8988T (cell line): ENCODE results near the gene DCP2.
"Not testable (repeated sequence)": the region's sequence is repeated elsewhere in the genome, so short reads cannot be mapped to it uniquely, and the experiment has no call there.

Source experiments
- DNase-seq: peaks from one replicate; pipeline ENCODE4 v3.0.0; 2011

DCP2 gene

GRCh38 chr5:112976432-112977309 lies at the start of gene DCP2:
TSS of gene DCP2 (plus strand) at chr5:112976798. CDS start at chr5:112976934, 136 bp downstream.
- DNase-seq = peak; percentile 70

DNA sequence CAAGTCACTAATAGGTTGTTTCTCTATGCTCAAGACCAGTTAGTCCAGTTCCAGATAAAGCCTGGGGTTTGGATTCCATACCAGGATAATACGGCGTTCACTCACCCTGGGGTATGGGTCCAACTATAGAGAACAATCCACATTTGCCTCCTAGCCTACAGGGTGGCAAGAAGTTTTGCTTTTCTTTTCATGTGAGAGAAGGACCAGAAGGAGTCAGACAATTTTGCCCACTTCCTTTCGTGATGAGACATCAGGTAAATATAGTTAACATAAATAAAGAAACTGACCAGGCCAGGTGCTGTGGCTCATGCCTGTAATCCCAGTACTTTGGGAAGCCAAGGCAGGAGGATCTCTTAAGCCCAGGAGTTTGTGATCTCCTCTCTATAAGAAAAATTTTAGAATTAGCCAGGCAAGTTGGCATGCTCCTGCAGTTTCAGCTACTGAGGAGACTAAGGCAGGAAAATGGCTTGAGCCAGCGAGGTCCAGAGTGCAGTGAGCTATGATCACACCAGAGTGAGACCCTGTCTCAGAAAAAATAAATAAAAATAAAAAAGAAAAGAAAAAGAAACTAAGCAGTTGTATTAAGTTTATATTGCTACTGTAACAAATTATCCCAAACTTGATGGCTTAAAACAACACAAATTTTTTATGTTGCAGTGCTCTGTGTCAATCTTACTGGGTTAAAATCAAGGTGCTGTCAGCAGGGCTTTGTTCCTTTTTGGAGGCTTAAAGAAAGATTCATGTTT lies 47.1 kb upstream of the DCP2 start:
- DNase-seq = no peak

DNA sequence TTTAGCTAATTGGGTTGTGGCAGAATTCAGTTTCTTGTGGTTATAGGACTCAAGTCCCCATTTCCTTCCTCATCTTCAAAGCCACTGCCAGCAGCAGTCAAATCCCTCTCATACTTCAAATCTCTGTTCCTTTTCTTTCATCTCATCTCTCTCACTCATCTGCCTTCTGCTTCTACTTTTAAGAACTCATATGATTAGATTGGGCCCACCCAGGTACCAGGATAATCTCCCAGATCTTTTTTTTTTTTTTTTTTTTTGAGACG lies 46.6 kb upstream of the DCP2 start:
- DNase-seq = no peak

DNA sequence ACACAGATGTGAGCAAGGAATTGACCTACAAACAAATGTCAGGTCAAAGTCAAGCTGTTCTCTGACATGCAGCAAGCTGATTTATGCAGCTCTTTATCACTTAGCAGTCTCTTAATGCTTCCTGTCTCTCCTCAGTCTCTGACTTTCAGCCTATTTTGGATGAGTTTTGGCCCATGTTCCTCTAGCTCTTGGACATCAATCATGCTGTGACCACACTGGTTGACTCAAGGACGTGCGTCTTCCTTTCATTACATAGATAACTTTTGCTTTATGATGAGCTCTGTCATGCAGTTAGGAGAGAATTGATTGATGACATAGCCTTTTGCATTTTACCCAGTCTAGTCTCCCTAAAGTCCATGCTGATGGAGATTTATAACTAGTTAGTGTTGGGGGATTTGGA lies 45.1 kb upstream of the DCP2 start:
- DNase-seq = no peak

DNA sequence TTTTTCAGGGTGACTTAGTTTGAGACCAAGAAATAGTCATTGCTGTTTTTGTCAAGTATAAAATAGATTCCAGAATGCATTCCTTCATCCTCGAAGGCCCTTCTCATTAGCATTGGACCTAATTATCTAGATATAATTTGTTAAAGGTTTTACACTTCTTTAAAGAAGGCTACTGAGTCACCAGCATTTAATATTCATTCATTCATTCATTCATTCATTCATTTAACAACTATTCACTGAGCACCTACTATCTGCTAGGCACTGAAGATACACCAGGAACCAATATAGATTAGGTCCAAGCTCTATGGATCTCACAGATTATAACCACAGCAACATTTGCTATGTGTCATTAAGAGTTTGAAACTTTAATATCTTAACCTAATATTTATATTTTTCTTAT lies 43.5 kb upstream of the DCP2 start:
- no peak for DNase-seq

GRCh38 chr5:112933651-112934365 lies 42.8 kb upstream of the DCP2 start:
- no peak for DNase-seq

DNA sequence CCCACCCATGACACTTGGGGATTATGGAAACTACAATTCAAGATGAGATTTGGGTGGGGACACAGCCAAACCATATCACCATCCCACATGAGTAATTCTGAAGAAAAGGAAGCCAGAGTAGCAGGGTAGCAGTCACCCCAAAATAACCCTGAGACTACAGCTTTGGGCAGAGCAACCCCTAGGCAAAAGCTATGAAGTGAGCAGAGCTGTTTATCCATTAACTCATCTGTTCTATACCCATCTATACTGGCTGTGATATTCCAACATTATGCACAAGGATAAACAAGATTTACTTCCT lies 42.3 kb upstream of the DCP2 start:
- no peak for DNase-seq

DNA sequence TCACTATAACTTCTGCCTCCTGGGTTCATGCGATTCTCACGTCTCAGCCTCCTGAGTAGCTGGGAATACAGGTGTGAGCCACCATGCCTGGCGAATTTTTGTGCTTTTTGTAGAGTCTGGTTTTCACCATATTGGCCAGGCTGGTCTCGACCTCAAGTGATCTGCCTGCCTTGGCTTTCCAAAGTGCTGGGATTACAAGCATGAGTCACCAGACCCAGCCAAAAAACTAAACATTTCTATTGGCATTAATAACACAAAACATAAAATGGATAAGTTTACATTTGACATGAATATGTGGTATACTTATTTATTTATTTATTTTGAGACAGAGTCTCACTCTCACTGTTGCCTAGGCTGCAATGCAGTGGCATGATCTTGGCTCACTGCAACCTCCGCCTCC lies 40.9 kb upstream of the DCP2 start:
- DNase-seq = no peak

- no peak for DNase-seq
These were observed 38.3 kb upstream of the DCP2 start for GRCh38 chr5:112938286-112938685.

DNA sequence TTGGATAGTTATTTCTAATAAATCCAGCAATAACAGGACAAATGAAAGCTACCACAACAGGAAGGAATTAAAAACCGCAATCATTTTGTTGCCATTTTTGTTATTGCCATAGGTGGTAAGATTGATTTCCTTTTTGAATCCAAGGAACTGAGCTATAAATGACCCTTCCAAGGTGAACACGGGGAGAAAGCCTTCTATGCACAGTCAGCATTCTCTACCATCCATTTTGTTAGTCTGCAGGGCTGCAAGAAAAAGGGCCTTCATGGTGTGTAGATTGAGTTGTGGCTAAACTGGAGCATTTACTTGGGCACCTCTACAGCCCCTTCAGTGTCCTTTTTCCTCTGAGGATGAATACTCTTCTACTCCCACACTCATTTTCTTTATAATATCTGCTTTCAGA lies 35.9 kb upstream of the DCP2 start:
- DNase-seq = no peak

- no peak for DNase-seq
These were observed 28.1 kb upstream of the DCP2 start for GRCh38 chr5:112948458-112948857.

DNA sequence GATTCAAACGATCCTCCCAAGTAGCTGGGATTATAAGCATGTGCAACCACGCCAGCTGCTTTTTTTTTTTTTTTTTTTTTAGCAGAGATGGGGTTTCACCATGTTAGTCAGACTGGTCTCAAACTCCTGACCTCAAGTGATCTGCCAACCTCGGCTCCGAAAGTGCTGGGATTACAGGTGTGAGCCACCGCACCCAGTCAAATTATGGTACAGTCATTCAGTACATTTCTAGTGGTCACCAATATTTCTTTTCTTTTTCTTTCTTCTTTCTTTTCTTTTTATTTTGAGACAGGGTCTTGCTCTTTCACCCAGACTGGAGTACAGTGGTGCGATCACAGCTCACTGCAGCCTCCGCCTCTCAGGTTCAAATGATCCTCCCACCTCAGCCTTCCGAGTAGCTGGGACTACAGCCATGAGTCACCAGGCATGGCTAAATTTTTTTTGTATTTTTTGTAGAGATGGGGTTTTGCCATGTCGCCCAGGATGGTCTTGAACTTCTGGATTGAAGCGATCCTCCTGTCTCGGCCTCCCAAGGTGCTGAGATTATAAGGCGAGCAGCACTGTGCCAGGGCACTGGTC lies 25.4 kb upstream of the DCP2 start:
- no peak for DNase-seq

- no peak for DNase-seq
These were observed 20.0 kb upstream of the DCP2 start for GRCh38 chr5:112956606-112957005.

DNA sequence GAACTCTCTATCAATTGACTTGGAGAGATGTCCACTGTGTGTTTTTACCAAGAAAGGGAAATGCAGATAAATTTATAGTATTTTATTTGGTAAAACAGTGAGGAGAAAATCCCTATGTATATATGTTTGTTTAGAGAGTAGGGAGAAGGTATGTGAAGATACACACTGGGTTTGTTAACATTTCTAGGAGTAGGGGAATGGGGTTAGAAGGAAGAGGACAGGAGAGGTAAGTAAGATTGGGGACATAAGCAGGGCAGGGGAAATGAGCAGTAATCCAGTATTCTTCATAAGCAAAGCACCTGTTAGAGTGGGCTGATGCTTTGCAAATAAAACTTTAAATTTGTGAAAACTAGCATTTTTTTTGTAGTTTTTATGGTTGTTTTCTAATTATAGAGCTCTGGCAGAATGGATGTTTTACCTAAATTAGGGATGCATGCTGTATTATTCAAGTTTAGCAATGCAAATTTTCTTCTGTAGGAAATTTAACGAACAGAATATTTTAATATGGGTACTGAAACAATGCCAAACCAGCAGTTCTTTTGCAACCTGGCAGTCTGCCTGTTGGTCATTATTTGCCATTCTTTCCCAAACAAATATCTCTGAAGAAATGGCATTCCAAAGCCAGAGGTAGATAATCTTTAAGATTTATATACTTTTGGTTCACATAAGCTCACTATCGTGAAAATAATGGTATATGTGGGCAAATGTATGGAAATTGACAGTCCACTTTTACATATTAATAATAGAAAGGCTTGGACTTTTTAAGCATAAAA lies 19.4 kb upstream of the DCP2 start:
- no peak for DNase-seq

- DNase-seq = no peak
These were observed 18.2 kb upstream of the DCP2 start for GRCh38 chr5:112958093-112959088.

- DNase-seq = not testable (repeated sequence)
These were observed 16.7 kb upstream of the DCP2 start for GRCh38 chr5:112959872-112960271.

DNA sequence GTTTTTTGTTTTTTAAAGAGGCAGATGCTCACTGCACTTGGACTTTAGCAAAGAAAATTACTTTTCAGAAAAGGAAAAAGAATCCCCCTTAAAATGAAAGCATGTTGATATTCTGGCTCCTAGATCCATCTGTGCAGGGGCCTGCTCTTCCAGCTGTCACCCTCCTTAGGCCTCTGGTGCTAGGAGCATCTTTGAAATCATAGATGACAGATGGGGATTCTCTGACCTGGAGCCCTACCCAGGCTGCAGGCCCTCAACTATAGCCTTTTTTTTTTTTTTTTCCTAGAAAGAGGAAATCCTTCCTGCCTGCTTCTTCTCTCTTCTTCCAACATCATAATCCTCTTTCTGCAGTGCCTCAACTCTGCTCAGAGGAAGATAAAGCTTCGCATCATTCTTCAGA lies 16.3 kb upstream of the DCP2 start:
- no peak for DNase-seq

DNA sequence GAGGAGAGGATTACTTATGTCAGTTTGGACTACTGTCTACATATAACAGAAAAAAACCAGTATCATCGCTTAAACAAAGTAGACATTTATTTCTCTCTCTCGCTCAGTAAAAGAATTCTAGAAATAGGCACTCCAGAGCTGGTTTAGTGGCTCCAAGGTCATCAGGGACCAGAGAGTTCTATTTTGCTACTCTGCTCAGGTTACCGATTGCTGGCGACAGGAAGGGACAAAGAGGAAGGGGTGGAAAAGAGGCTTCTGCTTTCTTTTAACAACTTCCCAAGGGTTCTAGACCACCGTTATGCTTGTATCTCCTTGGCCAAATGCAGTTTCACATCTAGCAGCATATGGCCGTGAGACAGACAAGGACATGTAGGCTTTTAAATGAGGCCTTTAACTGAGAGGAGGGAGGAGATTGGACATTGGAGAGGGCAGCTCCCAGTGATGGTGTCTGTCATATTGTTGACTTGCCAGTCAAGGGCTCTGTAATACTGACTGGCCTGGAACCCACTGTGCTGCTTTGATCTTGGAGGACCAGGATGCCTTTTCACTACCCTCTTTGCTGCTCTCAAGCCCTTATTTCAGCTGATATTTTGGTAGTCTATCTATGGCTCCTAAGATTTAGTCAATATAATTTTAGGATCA lies 15.6 kb upstream of the DCP2 start:
- no peak for DNase-seq

- not testable (repeated sequence) for DNase-seq
These were observed 13.2 kb upstream of the DCP2 start for GRCh38 chr5:112963374-112963733.

DNA sequence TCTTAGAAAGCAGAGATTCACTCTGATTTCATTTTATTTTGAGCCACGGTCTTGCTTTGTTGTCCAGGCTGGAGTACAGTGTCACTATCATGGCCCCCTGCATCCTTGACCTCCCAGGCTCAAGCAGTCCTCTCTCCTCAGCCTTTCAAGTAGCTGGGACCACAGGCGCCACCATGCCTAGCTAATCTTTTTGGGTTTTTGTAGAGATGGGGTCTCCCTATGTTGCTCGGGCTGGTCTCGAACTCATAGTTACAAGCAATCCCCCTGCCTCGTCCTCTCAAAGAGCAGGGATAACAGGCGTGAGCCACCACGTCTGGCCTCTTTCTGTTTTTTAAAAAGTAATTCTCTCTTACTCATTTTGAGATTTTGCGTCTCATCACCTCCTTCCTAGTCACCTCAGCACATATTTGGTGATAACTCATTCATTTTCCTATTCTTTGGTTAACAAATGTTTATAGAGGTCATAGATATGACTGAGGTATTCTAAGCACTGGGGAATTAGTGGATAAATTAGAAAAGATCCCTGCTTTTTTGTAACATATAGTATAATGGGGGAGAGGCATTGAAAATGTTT lies 10.8 kb upstream of the DCP2 start:
- DNase-seq = no peak
